A549 (cell line): Measurements from ENCODE around the gene PXDC1.

Experiments
- MAFK ChIP-seq: fragments of 450-650 bp; IDR thresholded peaks from 2 replicates; pipeline ENCODE4 v1.6.1; 2014; ENCODE audit not compliant: partially characterized antibody
- MAX ChIP-seq: IDR thresholded peaks from 2 replicates; pipeline ENCODE4 v1.6.1; 2012
- MAZ ChIP-seq: fragments of 150-350 bp; IDR thresholded peaks from 2 replicates; pipeline ENCODE4 v1.6.1; 2014; ENCODE audit warnings: antibody characterized with exemption, low read depth, low read length, borderline replicate concordance
- PHF8 ChIP-seq: fragments of 200-600 bp; sonication (generic); IDR thresholded peaks from 2 replicates; pipeline ENCODE4 v1.6.1; 2016; ENCODE audit warnings: low read depth, mild to moderate bottlenecking, antibody characterized with exemption, moderate library complexity, borderline replicate concordance
- TF ChIP-seq, protein P1 (sequence below): fragments of >200 bp; sonication (Bioruptor Twin); formaldehyde crosslinking; IDR thresholded peaks from 3 replicates; pipeline ENCODE4 v1.5.1; 2016

DNA sequence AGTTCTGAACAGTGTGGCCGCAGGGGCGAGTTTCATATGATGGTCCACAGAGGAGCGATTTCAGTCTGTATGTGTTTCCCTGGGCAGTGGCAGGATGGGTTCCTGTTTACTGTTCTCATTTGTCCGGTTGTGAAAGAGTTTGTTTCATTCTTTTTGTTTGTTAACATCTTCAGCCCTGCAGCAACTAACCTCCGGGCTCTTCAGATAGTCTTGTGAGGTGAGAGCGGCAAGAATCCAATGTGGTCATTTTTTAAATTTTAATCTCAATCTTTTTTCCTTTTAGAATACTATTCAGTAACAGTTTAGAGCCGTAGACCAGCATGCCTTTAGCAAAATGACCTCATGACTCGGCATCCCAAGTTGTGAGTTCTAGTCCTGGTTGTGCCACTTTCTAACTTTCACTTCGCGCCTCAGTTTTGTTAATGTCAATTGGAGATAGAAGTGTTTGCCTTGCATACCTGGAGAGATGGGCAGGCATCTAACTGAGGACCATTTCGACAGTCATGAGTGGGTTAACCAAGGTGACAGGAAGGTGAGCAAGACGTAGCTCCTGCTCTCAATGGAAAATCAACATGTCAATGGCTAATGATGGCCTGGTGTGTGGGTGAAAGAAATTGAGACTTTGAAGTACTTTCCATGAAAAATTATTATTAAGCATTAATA lies 38.5 kb upstream of the PXDC1 start:
- TF ChIP-seq, protein P1, sequence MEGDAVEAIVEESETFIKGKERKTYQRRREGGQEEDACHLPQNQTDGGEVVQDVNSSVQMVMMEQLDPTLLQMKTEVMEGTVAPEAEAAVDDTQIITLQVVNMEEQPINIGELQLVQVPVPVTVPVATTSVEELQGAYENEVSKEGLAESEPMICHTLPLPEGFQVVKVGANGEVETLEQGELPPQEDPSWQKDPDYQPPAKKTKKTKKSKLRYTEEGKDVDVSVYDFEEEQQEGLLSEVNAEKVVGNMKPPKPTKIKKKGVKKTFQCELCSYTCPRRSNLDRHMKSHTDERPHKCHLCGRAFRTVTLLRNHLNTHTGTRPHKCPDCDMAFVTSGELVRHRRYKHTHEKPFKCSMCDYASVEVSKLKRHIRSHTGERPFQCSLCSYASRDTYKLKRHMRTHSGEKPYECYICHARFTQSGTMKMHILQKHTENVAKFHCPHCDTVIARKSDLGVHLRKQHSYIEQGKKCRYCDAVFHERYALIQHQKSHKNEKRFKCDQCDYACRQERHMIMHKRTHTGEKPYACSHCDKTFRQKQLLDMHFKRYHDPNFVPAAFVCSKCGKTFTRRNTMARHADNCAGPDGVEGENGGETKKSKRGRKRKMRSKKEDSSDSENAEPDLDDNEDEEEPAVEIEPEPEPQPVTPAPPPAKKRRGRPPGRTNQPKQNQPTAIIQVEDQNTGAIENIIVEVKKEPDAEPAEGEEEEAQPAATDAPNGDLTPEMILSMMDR = no peak
- no peak for TF ChIP-seq MAZ
- TF ChIP-seq PHF8 = no peak
- TF ChIP-seq MAX = no peak
- no peak for TF ChIP-seq MAFK
